Activated naive CD4-positive, alpha-beta T cell (primary cell): Measurements from ENCODE around the gene IFNL2.
"Not testable (repeated sequence)": the region's sequence is repeated elsewhere in the genome, so short reads cannot be mapped to it uniquely, and the experiment has no call there.

ENCODE experiments used
- DNase-seq, 4 experiments: peaks; one replicate each; lab custom pipeline; 2025; lab: John Stamatoyannopoulos, UW

Gene IFNL2

GRCh38 chr19:39253374-39254149 lies 14.6 kb upstream of the IFNL2 start:
- no peak for DNase-seq

- DNase-seq = no peak
These were observed 13.5 kb upstream of the IFNL2 start for GRCh38 chr19:39254531-39255345.

GRCh38 chr19:39257227-39257626 lies 11.0 kb upstream of the IFNL2 start:
- DNase-seq = no peak

- DNase-seq = no peak
These were observed 6.5 kb upstream of the IFNL2 start for GRCh38 chr19:39261704-39262103.

- no peak for DNase-seq
These were observed 5.7 kb upstream of the IFNL2 start for GRCh38 chr19:39262496-39262895.

GRCh38 chr19:39263912-39264305 lies 4.3 kb upstream of the IFNL2 start:
- DNase-seq = no peak

GRCh38 chr19:39264306-39265290 lies 3.6 kb upstream of the IFNL2 start:
- DNase-seq = no peak

- DNase-seq = no peak
These were observed 2.8 kb upstream of the IFNL2 start for GRCh38 chr19:39265321-39265916.

GRCh38 chr19:39268531-39269223 lies 481 bp downstream of the IFNL2 start:
- not testable (repeated sequence) for DNase-seq

- DNase-seq = not testable (repeated sequence)
These were observed 1.2 kb downstream of the IFNL2 start for GRCh38 chr19:39269369-39269768.

GRCh38 chr19:39270036-39270871 lies 2.1 kb downstream of the IFNL2 start:
- no peak for DNase-seq

- not testable (repeated sequence) for DNase-seq
These were observed 5.7 kb downstream of the IFNL2 start for GRCh38 chr19:39273859-39274258.

- no peak for DNase-seq
These were observed 7.4 kb downstream of the IFNL2 start for GRCh38 chr19:39275578-39275977.

- no peak for DNase-seq
These were observed 8.5 kb downstream of the IFNL2 start for GRCh38 chr19:39276740-39277139.

GRCh38 chr19:39277598-39277997 lies 9.4 kb downstream of the IFNL2 start:
- DNase-seq = no peak

- no peak for DNase-seq
These were observed 13.8 kb downstream of the IFNL2 start for GRCh38 chr19:39282021-39282420.

- DNase-seq = no peak
These were observed 15.8 kb downstream of the IFNL2 start for GRCh38 chr19:39284032-39284431.

GRCh38 chr19:39293394-39293793 lies 25.2 kb downstream of the IFNL2 start:
- DNase-seq = no peak

- DNase-seq = no peak
These were observed 28.0 kb downstream of the IFNL2 start, which contains the start of gene IFNL1 for GRCh38 chr19:39296055-39296645. Gene IFNL1 (plus strand): TSS chr19:39296407. CDS start chr19:39296422, 15 bp downstream.

- no peak for DNase-seq
These were observed 28.7 kb downstream of the IFNL2 start for GRCh38 chr19:39296906-39297305.
